GM12878 (cell line): Measurements from ENCODE around the gene SNCA. TPM values are rescaled to one million over a fixed set of nuclear protein-coding genes. Genes with fewer than 3 reads are reported as not detected.
A peak's percentile ranks its signal among the peaks of the same experiment; 100 is the strongest.

Experiments used
- ATF7 ChIP-seq: fragments of 450-650 bp; IDR thresholded peaks from 2 replicates; pipeline ENCODE4 v1.6.1; 2016; ENCODE audit warnings: low read depth, mild to moderate bottlenecking
- CBFB ChIP-seq: IDR thresholded peaks from 2 replicates; pipeline ENCODE4 v1.6.1; 2016; ENCODE audit warnings: antibody characterized with exemption, low read depth
- CREB1 ChIP-seq: IDR thresholded peaks from 2 replicates; pipeline ENCODE4 v1.6.1; 2012; ENCODE audit warnings: low read depth, mild to moderate bottlenecking, inconsistent platforms
- E2F8 ChIP-seq: fragments of 450-650 bp; IDR thresholded peaks from 2 replicates; pipeline ENCODE4 v1.6.1; 2018; ENCODE audit warnings: mild to moderate bottlenecking, low read depth, moderate library complexity; ENCODE audit not compliant: partially characterized antibody
- ESRRA ChIP-seq: IDR thresholded peaks from 2 replicates; pipeline ENCODE4 v1.6.1; 2012; ENCODE audit warnings: mild to moderate bottlenecking, low read length, improper control_type of control experiment
- FOS ChIP-seq: IDR thresholded peaks from 3 replicates; pipeline ENCODE4 v1.6.1; 2011; ENCODE audit warnings: borderline replicate concordance; ENCODE audit not compliant: insufficient read length; ENCODE audit errors: extremely low read depth
- HDAC6 ChIP-seq: fragments of 200-600 bp; sonication (generic); IDR thresholded peaks from one replicate; pipeline ENCODE4 v1.8.0; 2017; ENCODE audit warnings: antibody characterized with exemption; ENCODE audit not compliant: unreplicated experiment
- MTA2 ChIP-seq: fragments of 450-650 bp; IDR thresholded peaks from 2 replicates; pipeline ENCODE4 v1.6.1; 2016; ENCODE audit warnings: low read depth, mild to moderate bottlenecking, moderate library complexity
- MYC ChIP-seq: IDR thresholded peaks from 2 replicates; pipeline ENCODE4 v1.6.1; 2011; ENCODE audit warnings: mild to moderate bottlenecking, low read length, moderate library complexity, inconsistent platforms; ENCODE audit not compliant: insufficient read depth, insufficient replicate concordance, insufficient read length, severe bottlenecking
- PAX5 ChIP-seq: IDR thresholded peaks from 2 replicates; pipeline ENCODE4 v1.6.1; 2011; ENCODE audit warnings: low read depth, low read length, borderline replicate concordance
- POU2F2 ChIP-seq: IDR thresholded peaks from 3 replicates; pipeline ENCODE4 v1.6.1; 2011; ENCODE audit warnings: low read depth, mild to moderate bottlenecking, low read length, borderline replicate concordance
- RUNX3 ChIP-seq: IDR thresholded peaks from 2 replicates; pipeline ENCODE4 v1.6.1; 2012; ENCODE audit warnings: low read length, inconsistent platforms
- SPI1 ChIP-seq: IDR thresholded peaks from 2 replicates; pipeline ENCODE4 v1.6.1; 2011; ENCODE audit warnings: low read depth, mild to moderate bottlenecking, low read length, moderate library complexity, borderline replicate concordance; ENCODE audit not compliant: insufficient read depth
- STAT1 ChIP-seq: fragments of 450-650 bp; conservative IDR thresholded peaks from 2 replicates; pipeline ENCODE4 v1.6.1; 2014; ENCODE audit warnings: antibody characterized with exemption, mild to moderate bottlenecking
- TCF7 ChIP-seq: IDR thresholded peaks from 2 replicates; pipeline ENCODE4 v1.6.1; 2014; ENCODE audit warnings: antibody characterized with exemption, borderline replicate concordance
- ZBTB4 ChIP-seq: fragments of 450-650 bp; formaldehyde crosslinking; IDR thresholded peaks from 2 replicates; pipeline ENCODE4 v1.4.0; 2022; ENCODE audit warnings: mild to moderate bottlenecking, moderate library complexity
- ZNF384 ChIP-seq: IDR thresholded peaks from 2 replicates; pipeline ENCODE4 v1.6.1; 2012; ENCODE audit warnings: low read depth, mild to moderate bottlenecking, low read length, improper control_type of control experiment, borderline replicate concordance
- polyA plus RNA-seq, 11 experiments: library from polyadenylated mRNA; depleted of rRNA in 4 of 11; unstranded in 6 of 11; stranded (reverse) in 5 of 11; fragments of >200 nt; fragmentation: Nextera tagmentation in 4 of 11; fragmentation: Illumina TruSeq in 1 of 11; extraction: Ambion mirVana in 4 of 11; extraction: Trizol in 1 of 11; gene quantifications; 1 replicate in 1 of 11; 2 replicates in 10 of 11; pipeline versions ENCODE4 v1.2.1 to v1.2.3, GENCODE V29; 2011 to 2016; ENCODE audit warnings: inconsistent platforms in 2 of 11, missing spikeins in 2 of 11, low read depth in 1 of 11
- total RNA-seq, 4 experiments: library from RNA; depleted of rRNA in 3 of 4; stranded (reverse); fragments of >200 nt in 3 of 4; fragmentation: Illumina TruSeq in 1 of 4; extraction: Trizol in 1 of 4; gene quantifications; 2 replicates each; pipeline versions ENCODE4 v1.2.1 to v1.2.3, GENCODE V29; 2013 to 2021
- TF ChIP-seq, protein P1 (sequence below): IDR thresholded peaks from 2 replicates; pipeline ENCODE4 v1.6.1; 2012; ENCODE audit warnings: mild to moderate bottlenecking, low read depth, low read length
- TF ChIP-seq, protein P2 (sequence below): IDR thresholded peaks from 2 replicates; pipeline ENCODE4 v1.6.1; 2011; ENCODE audit warnings: low read depth, mild to moderate bottlenecking, low read length, moderate library complexity, borderline replicate concordance; ENCODE audit errors: extremely low read depth

Gene SNCA
- total and polyA plus RNA-seq, 10 of the 15 experiments (the other 5 are each of a cell fraction or from before 2014, with no cell fraction given), result 0.22 TPM; not detected in 9

DNA sequence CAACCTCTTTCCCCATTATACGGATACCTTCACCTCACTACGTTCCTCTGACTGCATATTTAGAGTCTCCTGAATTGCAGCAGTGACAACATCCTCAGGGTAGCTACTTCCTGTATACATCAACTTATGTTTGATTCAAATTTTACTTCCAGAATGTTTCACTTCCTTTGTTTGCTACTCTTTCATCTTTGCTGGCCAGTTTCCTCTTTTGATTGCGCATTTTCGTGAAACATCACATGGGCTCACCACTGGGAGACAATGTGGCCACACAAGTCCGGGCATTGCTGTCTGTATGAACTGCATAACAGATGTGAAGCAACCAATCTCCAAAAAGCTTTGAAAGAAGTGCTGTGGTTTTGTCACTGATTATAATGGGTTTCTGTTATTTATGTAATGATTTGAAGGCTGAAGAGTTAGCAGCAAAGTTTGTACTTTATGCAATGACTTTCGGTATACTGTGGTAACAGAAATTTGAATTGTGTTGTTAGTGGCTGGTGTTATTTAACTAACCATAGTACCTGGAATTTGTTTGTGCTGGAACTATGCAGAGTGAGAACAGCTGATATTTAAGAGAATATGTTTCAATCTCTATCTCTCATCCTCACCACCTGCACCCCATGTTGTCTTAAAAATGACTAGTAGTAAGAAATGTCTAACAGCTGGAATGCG is 7.4 kb downstream of the SNCA start (continued):
- TF ChIP-seq E2F8 (no peak), FOS (no peak), PAX5 (no peak), ESRRA (no peak), ZNF384 (no peak), CREB1 (no peak), HDAC6 (no peak), ATF7 (peak; percentile 75), RUNX3 (0 out of 2 replicates have a peak, but pooled peaks have one; percentile 6), STAT1 (no peak), SPI1 (peak; percentile 69), MTA2 (peak; percentile 73; the same call in 1 of the 2 replicates), ZBTB4 (CRISPR knock-in tag) (no peak), TCF7 (no peak), POU2F2 (no peak), MYC (no peak), CBFB (no peak)
- TF ChIP-seq, protein P1, sequence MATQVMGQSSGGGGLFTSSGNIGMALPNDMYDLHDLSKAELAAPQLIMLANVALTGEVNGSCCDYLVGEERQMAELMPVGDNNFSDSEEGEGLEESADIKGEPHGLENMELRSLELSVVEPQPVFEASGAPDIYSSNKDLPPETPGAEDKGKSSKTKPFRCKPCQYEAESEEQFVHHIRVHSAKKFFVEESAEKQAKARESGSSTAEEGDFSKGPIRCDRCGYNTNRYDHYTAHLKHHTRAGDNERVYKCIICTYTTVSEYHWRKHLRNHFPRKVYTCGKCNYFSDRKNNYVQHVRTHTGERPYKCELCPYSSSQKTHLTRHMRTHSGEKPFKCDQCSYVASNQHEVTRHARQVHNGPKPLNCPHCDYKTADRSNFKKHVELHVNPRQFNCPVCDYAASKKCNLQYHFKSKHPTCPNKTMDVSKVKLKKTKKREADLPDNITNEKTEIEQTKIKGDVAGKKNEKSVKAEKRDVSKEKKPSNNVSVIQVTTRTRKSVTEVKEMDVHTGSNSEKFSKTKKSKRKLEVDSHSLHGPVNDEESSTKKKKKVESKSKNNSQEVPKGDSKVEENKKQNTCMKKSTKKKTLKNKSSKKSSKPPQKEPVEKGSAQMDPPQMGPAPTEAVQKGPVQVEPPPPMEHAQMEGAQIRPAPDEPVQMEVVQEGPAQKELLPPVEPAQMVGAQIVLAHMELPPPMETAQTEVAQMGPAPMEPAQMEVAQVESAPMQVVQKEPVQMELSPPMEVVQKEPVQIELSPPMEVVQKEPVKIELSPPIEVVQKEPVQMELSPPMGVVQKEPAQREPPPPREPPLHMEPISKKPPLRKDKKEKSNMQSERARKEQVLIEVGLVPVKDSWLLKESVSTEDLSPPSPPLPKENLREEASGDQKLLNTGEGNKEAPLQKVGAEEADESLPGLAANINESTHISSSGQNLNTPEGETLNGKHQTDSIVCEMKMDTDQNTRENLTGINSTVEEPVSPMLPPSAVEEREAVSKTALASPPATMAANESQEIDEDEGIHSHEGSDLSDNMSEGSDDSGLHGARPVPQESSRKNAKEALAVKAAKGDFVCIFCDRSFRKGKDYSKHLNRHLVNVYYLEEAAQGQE, result no peak
- TF ChIP-seq, protein P2, sequence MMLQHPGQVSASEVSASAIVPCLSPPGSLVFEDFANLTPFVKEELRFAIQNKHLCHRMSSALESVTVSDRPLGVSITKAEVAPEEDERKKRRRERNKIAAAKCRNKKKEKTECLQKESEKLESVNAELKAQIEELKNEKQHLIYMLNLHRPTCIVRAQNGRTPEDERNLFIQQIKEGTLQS, result no peak
